Caco-2 (cell line): ENCODE data around the gene WBP4. TPM values are rescaled to one million over a fixed set of nuclear protein-coding genes. Genes with fewer than 3 reads are reported as not detected.
A peak's percentile ranks its signal among the peaks of the same experiment; 100 is the strongest.

Experiments
- BruUV-seq: library from RNA; stranded (reverse); fragments of 400-500 nt; replicated peaks from 2 replicates; lab custom pipeline; 2021; lab: Mats Ljungman, UMichigan
- CTCF ChIA-PET: fragments of 300-600 bp; sonication (Branson Sonifier 250); formaldehyde crosslinking; loops from one replicate; lab custom pipeline; 2022; ENCODE audit warnings: antibody characterized with exemption; lab: Charles Lee
- POLR2A ChIA-PET: fragments of 300-600 bp; sonication (Branson Sonifier 250); formaldehyde crosslinking; loops from one replicate; lab custom pipeline; 2022; ENCODE audit warnings: antibody characterized with exemption; lab: Charles Lee
- DNase-seq, 2 experiments: peaks; one replicate each; pipeline versions ENCODE4 v3.0.0 to v3.0.0-alpha.2; 2020 to 2022
- H3K27me3 ChIP-seq: replicated peaks from 2 replicates; pipeline ENCODE4 v1.6.0; 2011; ENCODE audit warnings: low read length; ENCODE audit not compliant: control insufficient read depth, insufficient read depth
- H3K36me3 ChIP-seq: 2 replicates; pipeline ENCODE4 v1.5.1; 2011; ENCODE audit warnings: low read length; ENCODE audit not compliant: control insufficient read depth, insufficient read depth
- H3K4me1 ChIP-seq: fragments of 250-450 bp; sonication (Bioruptor Pico); 2 replicates; pipeline ENCODE4 v1.5.1; 2020; ENCODE audit warnings: mild to moderate bottlenecking
- H3K4me3 ChIP-seq: 2 replicates; pipeline ENCODE4 v1.5.1; 2011; ENCODE audit warnings: low read depth, mild to moderate bottlenecking, control low read depth, low read length
- H3K9me3 ChIP-seq: fragments of 250-450 bp; sonication (Bioruptor Pico); 2 replicates; pipeline ENCODE4 v1.5.1; 2020; ENCODE audit warnings: mild to moderate bottlenecking, moderate library complexity
- H3K27ac Mint-ChIP-seq: one replicate; pipeline ENCODE4 v1.8.0; 2022; ENCODE audit warnings: mixed read lengths; ENCODE audit not compliant: unreplicated experiment
- H3K27me3 Mint-ChIP-seq: one replicate; pipeline ENCODE4 v1.8.0; 2022; ENCODE audit warnings: mixed read lengths; ENCODE audit not compliant: insufficient read depth, unreplicated experiment
- H3K36me3 Mint-ChIP-seq: one replicate; pipeline ENCODE4 v1.8.0; 2022; ENCODE audit warnings: mild to moderate bottlenecking, mixed read lengths; ENCODE audit not compliant: insufficient read depth, unreplicated experiment
- H3K4me1 Mint-ChIP-seq: one replicate; pipeline ENCODE4 v1.8.0; 2022; ENCODE audit warnings: low read depth, mixed read lengths; ENCODE audit not compliant: unreplicated experiment
- H3K4me3 Mint-ChIP-seq: one replicate; pipeline ENCODE4 v1.8.0; 2022; ENCODE audit warnings: mild to moderate bottlenecking, moderate library complexity, mixed read lengths; ENCODE audit not compliant: unreplicated experiment
- H3K9me3 Mint-ChIP-seq: one replicate; pipeline ENCODE4 v1.8.0; 2022; ENCODE audit warnings: mixed read lengths; ENCODE audit not compliant: unreplicated experiment
- CTCF ChIP-seq, 2 experiments: fragments of 200-600 bp in 1 of 2; IDR thresholded peaks; 1 replicate in 1 of 2; 2 replicates in 1 of 2; pipeline versions ENCODE4 v1.5.1 to v1.8.0; 2011 to 2022; ENCODE audit warnings: antibody characterized with exemption in 1 of 2, control low read depth in 1 of 2, inconsistent platforms in 1 of 2, low read depth in 1 of 2, low read length in 1 of 2, mild to moderate bottlenecking in 1 of 2, moderate library complexity in 1 of 2; ENCODE audit not compliant: insufficient read depth in 1 of 2, severe bottlenecking in 1 of 2, unreplicated experiment in 1 of 2
- intact Hi-C: fragments of 100-400 bp; cut with micrococcal nuclease; formaldehyde crosslinking; loops from one replicate; pipeline ENCODE4 v1.10.0; 2022; ENCODE audit not compliant: unreplicated experiment
- total RNA-seq: library from RNA; stranded (reverse); gene quantifications from 2 replicates; pipeline ENCODE4 v1.2.3, GENCODE V29; 2022

Gene WBP4
- total RNA-seq, 1 experiment from 2014 or later: 13.6 TPM

- Mint-ChIP-seq H3K27ac (peak overlapping the region; percentile 88), H3K36me3 (peaks cover 31% of the 10 kb centered on the region), H3K4me3 (peak overlapping the region; percentile 75), H3K4me1 (peaks cover 55% of the 10 kb centered on the region), H3K9me3 (no peaks in the 10 kb centered on the region), H3K27me3 (no peaks in the 10 kb centered on the region)
- intact Hi-C loops: loop anchor here (1.0 to 5.0 kb wide), 4 partner anchors 25 to 97 kb away; partner anchors contain the start of gene WBP4
- DNase-seq: peak in 1 of 2 experiments; percentile 36
- no peaks in the 10 kb centered on the region for H3K9me3 ChIP-seq
- no peak for TF ChIP-seq CTCF (IDR thresholded peaks at IDR 0.05; ENCODE audit: insufficient read depth in 1 of 2, low read depth in 1 of 2, low read length in 1 of 2, severe bottlenecking in 1 of 2, unreplicated experiment in 1 of 2)
- TSS peak; percentile 85 for BruUV-seq
- H3K36me3 ChIP-seq: no peaks in the 10 kb centered on the region
- H3K4me1 ChIP-seq: peaks cover 56% of the 10 kb centered on the region
- H3K4me3 ChIP-seq: peak overlapping the region; percentile 26
- ChIA-PET CTCF (interaction anchor here (0.6 to 1.7 kb wide), 2 partner anchors 35 to 37 kb away, joined by 4 to 5 read pairs; no protein-coding TSS in a partner anchor), POLR2A (interaction anchor here (0.5 kb wide), 1 partner anchor 97 kb away, joined by 6 read pairs; no protein-coding TSS in a partner anchor)
- no peaks in the 10 kb centered on the region for H3K27me3 ChIP-seq
Measured at GRCh38 chr13:41019578-41020347, 41.5 kb upstream of the WBP4 start.

- peak overlapping the region; percentile 71 for H3K27ac Mint-ChIP-seq
- H3K4me1 Mint-ChIP-seq: peaks cover 33% of the 10 kb centered on the region
- CTCF ChIA-PET: interaction anchor here (0.9 kb wide), 1 partner anchor 51 kb away, joined by 5 read pairs; no protein-coding TSS in a partner anchor
- no peaks in the 10 kb centered on the region for H3K27me3 Mint-ChIP-seq
- H3K4me1 ChIP-seq: peaks cover 55% of the 10 kb centered on the region
- no peaks in the 10 kb centered on the region for H3K9me3 ChIP-seq
- no peaks in the 10 kb centered on the region; the same call in 1 of the 2 replicates for H3K36me3 ChIP-seq
- peaks cover 30% of the 10 kb centered on the region for H3K36me3 Mint-ChIP-seq
- POLR2A ChIA-PET: interaction anchor here (0.6 to 1.0 kb wide), 2 partner anchors 14 to 104 kb away, joined by 3 to 16 read pairs; no protein-coding TSS in a partner anchor
- H3K27me3 ChIP-seq: no peaks in the 10 kb centered on the region
- intact Hi-C loops: no loop called here
- peak overlapping the region; percentile 13 for H3K4me3 Mint-ChIP-seq
- TF ChIP-seq CTCF (IDR thresholded peaks at IDR 0.05; ENCODE audit: insufficient read depth in 1 of 2, low read depth in 1 of 2, low read length in 1 of 2, severe bottlenecking in 1 of 2, unreplicated experiment in 1 of 2): no peak
- H3K4me3 ChIP-seq: no peak overlapping the region
- no TSS peak for BruUV-seq
- peak in 1 of 2 experiments; percentile 17 for DNase-seq
- H3K9me3 Mint-ChIP-seq: no peaks in the 10 kb centered on the region
Measured at GRCh38 chr13:41025518-41025917, 35.8 kb upstream of the WBP4 start.

- no peak for TF ChIP-seq CTCF (IDR thresholded peaks at IDR 0.05; ENCODE audit: insufficient read depth in 1 of 2, low read depth in 1 of 2, low read length in 1 of 2, severe bottlenecking in 1 of 2, unreplicated experiment in 1 of 2)
- peaks cover 43% of the 10 kb centered on the region for H3K4me1 ChIP-seq
- Mint-ChIP-seq H3K4me1 (peaks cover 24% of the 10 kb centered on the region), H3K36me3 (peaks cover 26% of the 10 kb centered on the region), H3K27me3 (no peaks in the 10 kb centered on the region), H3K27ac (no peak overlapping the region), H3K9me3 (no peaks in the 10 kb centered on the region), H3K4me3 (no peak overlapping the region)
- no peak for DNase-seq
- ChIA-PET POLR2A (no interaction called here), CTCF (no interaction called here)
- no peaks in the 10 kb centered on the region for H3K27me3 ChIP-seq
- H3K36me3 ChIP-seq: no peaks in the 10 kb centered on the region; the same call in 1 of the 2 replicates
- H3K4me3 ChIP-seq: no peak overlapping the region
- no TSS peak for BruUV-seq
- intact Hi-C loops: no loop called here
- no peaks in the 10 kb centered on the region for H3K9me3 ChIP-seq
Measured at GRCh38 chr13:41026788-41027187, 34.5 kb upstream of the WBP4 start.
